ENCODE data around the gene BAG5.

DNA sequence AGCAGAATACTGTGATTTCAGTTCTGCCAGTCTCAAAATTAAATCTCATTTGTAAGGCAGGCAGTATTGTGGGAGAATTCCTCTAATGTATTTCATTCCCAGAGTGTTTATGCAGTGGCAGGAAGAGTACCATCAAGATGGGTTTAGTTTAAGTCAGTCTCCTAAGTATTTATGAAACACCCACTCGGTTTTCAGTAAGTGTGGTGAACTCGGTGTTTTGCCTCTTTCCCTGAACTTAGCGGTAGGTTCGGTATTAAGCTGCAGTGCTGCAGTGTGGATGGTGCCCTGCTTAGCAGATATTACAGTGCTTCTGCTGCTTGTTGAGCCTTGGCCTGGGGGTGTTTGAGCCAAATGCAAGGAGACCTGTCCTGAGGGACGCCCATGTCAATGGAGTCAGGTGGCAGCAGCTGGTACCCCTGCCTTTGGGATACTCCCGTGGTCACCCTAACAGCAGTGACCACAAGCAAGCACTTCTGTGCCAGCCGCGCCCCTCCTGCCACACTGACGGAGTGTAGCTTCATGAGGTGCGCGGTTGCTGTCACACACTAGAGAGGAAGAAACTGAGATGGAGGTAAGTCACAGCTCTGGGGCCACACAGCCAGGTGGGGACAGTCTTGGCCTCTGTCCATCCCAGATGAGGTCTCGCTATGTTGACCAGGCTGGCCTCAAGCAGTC, 16.1 kb upstream of the BAG5 start:
- TF ChIP-seq, protein P1, sequence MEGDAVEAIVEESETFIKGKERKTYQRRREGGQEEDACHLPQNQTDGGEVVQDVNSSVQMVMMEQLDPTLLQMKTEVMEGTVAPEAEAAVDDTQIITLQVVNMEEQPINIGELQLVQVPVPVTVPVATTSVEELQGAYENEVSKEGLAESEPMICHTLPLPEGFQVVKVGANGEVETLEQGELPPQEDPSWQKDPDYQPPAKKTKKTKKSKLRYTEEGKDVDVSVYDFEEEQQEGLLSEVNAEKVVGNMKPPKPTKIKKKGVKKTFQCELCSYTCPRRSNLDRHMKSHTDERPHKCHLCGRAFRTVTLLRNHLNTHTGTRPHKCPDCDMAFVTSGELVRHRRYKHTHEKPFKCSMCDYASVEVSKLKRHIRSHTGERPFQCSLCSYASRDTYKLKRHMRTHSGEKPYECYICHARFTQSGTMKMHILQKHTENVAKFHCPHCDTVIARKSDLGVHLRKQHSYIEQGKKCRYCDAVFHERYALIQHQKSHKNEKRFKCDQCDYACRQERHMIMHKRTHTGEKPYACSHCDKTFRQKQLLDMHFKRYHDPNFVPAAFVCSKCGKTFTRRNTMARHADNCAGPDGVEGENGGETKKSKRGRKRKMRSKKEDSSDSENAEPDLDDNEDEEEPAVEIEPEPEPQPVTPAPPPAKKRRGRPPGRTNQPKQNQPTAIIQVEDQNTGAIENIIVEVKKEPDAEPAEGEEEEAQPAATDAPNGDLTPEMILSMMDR (conservative IDR thresholded peaks at IDR 0.05; ENCODE audit: low read depth, low read length) = no peak
- TF ChIP-seq CHD1 (IDR thresholded peaks at IDR 0.05; ENCODE audit: low read depth, low read length) (no peak), CEBPB (IDR thresholded peaks at IDR 0.05; ENCODE audit: low read depth, low read length) (no peak), MAFK (IDR thresholded peaks at IDR 0.05; ENCODE audit: low read depth, low read length) (no peak), RFX5 (IDR thresholded peaks at IDR 0.05; ENCODE audit: low read depth, low read length) (no peak), MXI1 (IDR thresholded peaks at IDR 0.05; ENCODE audit: borderline replicate concordance, low read depth, low read length) (no peak), POLR2A (IDR thresholded peaks at IDR 0.05; ENCODE audit: low read depth, low read length) (no peak)
- TF ChIP-seq, protein P2, sequence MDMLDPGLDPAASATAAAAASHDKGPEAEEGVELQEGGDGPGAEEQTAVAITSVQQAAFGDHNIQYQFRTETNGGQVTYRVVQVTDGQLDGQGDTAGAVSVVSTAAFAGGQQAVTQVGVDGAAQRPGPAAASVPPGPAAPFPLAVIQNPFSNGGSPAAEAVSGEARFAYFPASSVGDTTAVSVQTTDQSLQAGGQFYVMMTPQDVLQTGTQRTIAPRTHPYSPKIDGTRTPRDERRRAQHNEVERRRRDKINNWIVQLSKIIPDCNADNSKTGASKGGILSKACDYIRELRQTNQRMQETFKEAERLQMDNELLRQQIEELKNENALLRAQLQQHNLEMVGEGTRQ (IDR thresholded peaks at IDR 0.05; ENCODE audit: low read depth, low read length) = no peak
